Activated naive CD4-positive, alpha-beta T cell treated with Interleukin-2 at 50 U/mL for 16 hours (primary cell): Measurements from ENCODE around the gene MARCKSL1.
"Not testable (repeated sequence)": the region's sequence is repeated elsewhere in the genome, so short reads cannot be mapped to it uniquely, and the experiment has no call there.

Experiments
- DNase-seq: peaks from one replicate; pipeline ENCODE4 v3.0.0-alpha.2; 2020

Gene MARCKSL1

DNA sequence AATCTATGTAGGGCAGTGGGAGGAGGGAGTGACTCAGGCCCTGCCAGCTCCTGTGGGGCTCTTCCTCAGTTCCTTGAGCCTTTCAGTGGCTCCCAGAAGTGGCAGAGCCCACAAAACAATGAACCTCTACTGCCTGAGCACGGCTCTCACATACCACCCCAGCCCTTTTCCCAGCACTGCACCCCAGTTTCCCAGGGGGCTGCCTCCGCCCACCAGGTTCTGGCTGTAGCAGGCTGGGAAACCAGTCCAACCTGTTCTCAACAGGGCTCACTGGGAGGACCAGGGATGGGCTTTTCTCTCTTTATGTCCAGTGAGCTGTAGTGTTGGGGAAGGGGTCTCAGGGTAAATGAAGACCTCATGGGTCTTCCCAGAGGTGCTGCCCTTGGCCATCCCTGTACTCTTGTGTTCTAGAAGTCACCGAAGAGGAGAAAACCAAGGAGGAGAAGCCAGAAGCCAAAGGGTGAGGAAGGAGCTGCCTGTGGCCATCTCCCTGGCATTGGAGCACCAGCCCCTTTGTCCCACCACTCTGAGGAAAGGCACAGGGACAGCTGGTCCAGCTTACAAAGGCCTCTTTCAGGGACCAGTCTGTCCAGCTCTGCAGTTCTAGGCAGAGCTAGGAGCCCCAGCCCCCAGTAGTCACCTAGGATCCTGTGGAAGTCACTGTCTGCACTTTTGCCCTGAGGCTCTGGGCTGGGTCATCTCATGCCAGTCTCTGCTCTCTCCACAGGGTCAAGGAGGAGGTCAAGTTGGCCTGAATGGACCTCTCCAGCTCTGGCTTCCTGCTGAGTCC lies 3.5 kb downstream of the MARCKSL1 start:
- no peak for DNase-seq

DNA sequence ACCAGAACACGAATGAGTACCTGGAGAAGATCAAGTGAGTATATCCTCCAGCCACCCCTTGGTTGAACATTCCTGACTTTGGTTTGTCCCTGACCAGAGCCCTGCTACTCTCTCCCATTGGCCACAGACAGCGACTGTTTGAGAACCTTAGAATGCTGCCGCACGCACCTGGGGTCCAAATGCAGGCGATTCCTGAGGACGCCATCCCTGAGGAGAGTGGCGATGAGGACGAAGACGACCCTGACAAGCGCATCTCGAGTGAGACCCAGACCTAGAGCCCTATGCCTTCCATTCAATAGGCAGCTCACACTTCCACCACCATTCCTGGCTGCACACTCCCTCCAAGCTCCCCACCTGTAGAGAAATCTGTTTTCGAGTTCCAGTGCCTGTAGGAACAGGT lies 4.5 kb downstream of the MARCKSL1 start:
- no peak for DNase-seq

DNA sequence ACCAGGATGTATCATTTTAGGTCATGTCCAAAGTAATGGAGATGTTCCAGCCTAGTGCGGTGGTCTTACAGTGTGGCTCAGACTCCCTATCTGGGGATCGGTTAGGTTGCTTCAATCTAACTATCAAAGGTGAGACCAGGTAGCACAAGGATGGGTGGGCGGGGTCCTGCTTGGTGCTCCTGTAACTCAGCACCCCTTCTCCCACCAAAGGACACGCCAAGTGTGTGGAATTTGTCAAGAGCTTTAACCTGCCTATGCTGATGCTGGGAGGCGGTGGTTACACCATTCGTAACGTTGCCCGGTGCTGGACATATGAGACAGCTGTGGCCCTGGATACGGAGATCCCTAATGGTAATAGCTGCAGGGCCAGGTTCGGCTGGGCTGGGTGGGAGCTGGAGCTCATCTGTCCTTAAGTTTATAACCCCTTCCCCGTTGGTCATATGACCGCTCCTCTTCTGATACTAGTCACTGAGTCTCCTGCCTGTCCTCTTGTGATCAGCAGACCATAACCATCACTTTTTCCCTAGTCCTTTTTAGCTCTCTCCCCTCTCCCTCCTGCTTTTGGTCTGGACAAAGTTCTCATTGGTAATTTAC lies 5.4 kb downstream of the MARCKSL1 start:
- no peak for DNase-seq

DNA sequence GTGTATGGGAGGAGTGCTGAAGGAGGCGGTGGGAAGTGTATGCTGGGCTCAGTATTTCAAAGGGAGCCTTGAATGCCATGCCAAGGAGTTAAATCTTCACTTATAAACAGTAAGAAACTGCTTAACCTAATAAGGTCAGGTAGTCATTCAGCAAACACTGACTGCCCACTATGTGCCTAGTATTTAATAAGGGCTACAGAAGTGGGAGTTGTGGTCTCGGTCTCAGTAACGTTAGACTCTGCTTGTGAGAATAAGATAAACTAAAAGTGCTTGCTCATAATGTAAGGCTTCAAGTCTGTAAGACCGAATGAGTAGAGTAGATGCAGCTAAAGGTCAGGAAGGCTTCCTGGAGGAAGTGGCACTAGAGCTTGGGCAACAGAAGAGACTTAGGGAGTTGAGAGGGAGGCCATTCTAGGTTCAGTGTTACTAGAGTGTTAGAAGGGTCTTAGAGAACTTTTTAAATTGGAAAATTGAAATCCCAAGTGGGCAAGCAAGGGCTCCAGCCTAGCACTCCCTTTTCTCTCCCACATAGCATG lies 6.0 kb downstream of the MARCKSL1 start:
- no peak for DNase-seq

GRCh38 chr1:32327204-32327603 lies 8.8 kb downstream of the MARCKSL1 start:
- DNase-seq = no peak

GRCh38 chr1:32321712-32322291 lies 14.2 kb downstream of the MARCKSL1 start:
- peak; percentile 16 for DNase-seq

DNA sequence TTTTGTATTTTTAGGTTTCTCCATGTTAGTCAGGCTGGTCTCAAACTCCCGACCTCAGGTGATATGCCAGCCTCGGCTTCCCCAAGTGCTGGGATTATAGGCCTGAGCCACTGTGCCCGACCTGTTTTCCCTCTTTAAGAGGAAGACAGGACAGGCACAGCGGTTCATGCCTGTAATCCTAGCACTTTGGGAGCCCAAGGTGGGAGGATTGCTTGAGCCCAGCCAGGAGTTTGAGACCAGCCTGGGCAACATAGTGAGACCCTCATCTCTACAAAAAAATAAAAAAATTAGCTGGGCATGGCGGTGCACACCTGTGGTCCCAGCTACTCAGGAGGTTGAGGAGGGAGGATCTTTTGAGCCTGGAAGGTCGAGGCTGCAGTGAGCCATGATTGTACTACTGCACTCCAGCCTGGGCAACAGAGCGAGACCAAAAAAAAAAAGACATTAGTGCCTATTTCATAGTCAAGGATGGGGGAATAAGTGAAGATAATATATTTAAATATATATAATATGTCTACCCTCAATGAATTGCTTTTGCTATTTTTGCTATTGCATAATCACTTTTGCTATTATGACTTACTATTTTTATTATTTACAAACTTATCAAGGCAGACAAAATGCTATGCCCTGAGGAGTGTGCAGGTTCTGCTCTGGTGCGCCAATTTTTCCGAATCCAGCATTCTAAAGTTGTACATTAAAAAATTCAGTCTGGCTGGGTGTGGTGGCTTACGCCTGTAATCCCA lies 17.7 kb downstream of the MARCKSL1 start:
- DNase-seq = no peak

DNA sequence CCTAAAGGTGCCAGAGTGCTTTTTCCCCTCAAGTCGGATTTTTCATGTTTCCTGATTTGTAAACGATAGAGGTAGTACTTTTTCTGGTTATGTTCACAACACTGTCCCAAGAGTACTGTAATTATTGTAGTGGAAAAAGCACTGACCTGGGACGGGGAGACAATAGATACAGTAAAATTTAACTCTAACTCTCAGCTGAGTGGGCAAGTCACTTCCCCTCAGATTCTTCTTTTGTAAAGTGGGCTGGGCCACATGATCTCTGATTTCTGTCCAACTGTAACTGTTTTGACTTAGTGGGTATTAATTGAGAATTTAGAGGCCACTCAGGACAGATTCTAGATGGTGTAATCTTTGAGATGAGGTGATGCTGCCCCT lies 19.1 kb downstream of the MARCKSL1 start:
- no peak for DNase-seq

- DNase-seq = no peak
Measured at GRCh38 chr1:32311709-32312393, 24.2 kb downstream of the MARCKSL1 start.

DNA sequence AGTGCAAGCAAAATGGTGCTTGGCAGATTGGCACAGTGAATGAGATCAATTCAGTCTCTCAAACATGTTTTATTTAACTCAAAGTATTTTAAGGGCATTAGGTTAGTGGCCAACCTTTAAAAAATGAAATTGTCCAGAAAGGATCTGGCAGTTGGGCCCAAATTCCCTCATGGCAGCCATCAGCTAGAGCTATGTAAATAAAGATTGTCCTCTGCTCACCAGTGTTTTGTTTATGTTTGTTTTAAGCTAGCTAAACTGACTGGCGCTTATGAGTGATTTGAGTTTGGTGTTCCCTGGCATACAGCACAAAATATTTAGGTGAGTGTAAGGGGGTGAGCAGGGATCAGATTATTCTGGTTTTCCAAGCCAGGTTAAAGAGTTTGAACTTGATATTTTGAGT lies 26.1 kb downstream of the MARCKSL1 start:
- DNase-seq = no peak

- no peak for DNase-seq
Measured at GRCh38 chr1:32307324-32307723, 28.7 kb downstream of the MARCKSL1 start.

DNA sequence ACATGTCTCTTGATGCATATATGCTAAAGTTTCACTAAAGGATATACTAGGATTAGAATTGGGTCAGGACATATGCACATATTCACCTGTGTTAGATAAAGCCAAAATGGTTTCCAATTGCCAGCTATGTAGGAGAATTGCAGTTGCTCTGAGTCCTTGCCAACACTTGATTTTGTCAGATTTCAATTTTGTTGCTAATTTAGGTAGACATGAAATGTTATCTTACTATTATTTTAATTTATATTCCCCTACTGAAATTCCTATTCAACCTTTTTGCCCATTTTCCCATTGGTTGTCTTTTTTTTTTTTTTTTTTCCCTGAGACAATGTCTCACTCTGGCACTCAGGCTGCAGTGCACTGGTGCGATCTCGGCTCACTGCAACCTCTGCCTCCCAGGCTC lies 30.7 kb downstream of the MARCKSL1 start:
- DNase-seq = no peak

DNA sequence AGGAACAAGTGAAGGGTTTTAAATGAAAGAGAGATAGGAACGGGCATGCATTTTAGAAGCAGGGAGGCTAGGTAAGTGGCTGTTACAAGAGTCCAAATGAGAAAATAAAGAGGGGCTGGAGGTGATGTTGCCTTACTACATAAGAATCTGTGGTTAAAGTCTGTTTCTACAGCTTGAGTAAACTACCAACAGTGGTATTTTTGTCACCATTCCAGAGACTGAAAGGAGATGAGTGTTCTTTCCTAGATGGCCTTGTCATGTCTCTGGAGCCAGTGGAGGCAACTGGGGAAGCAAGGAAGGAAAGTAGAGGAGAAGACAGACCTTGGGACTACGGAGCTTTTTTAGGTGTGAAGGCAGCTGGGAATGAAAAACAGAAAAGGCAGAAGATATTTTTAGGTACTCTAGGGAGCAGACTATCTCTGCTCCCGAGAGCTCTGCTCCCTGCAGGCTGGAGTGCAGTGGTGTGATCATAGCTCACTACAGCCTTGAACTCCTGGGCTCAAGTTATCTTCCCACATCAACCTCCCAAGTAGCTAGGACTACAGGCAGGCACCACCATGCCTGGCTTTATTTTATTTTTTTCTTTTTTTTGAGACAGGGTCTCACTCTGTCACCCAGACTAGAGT lies 31.9 kb downstream of the MARCKSL1 start:
- DNase-seq = no peak

- DNase-seq = no peak
Measured at GRCh38 chr1:32303358-32303757, 32.7 kb downstream of the MARCKSL1 start.

DNA sequence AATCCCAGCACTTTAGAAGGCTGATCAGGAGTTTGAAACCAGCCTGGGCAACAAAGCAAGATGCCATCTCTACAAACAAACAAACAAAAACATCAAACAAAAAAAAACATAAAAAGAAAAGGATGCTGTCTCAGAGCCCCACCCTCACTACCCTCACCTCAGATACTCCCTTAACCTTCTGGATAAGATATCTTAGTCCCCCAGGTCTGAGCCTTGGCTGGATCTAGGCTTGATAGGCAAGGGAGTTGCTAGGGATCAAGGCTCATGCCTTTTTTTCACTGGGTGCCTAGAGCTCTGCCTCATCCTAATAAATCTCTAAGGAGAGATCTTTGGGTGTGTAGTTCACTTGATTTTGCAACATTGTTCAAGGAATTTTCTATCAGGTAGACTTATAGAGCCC lies 36.7 kb downstream of the MARCKSL1 start:
- DNase-seq = no peak

- DNase-seq = not testable (repeated sequence)
Measured at GRCh38 chr1:32298211-32298610, 37.8 kb downstream of the MARCKSL1 start.

DNA sequence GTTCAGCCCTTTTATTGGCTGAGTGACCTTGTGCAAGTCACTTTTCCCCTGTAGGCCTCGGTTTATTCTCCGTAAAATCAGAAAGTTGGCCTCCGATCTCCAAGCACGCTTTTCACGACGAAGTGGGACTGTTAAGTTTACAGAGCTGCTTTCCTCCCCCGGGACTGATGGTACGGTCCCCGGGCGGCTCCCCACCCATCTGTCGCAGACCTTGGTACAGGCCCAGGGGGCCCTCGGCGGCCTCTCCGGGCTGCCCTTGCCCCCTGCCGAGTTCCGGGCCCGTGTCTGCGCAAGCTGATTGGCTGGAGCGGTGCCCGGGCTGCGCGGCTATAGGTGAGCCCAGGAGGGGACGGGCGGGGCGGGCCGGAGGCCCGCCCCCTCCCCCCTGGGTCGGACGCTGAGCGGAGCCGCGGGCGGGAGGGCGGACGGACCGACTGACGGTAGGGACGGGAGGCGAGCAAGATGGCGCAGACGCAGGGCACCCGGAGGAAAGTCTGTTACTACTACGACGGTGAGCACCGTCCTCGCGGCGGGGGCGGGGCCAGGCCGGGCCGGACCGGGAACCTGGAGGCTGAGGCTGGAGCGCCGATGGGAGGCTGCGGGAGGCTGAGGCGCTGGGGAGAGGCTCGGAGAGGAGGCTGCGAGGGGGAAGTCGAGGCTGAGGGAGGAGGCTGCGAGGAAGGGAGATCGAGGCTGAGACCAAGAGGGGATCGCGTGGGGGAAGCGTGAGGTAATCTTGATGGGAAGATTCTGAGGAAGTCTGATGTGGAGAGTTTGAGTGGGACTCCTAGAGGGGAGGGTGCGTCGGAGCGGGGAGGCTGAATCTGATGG lies 44.1 kb downstream of the MARCKSL1 start, which contains the start of gene HDAC1:
Gene HDAC1 (plus strand): TSS at position 376 of the 831 bp plus-strand sequence. CDS start 87 bp downstream, at position 463.
- peak; percentile 98 for DNase-seq

DNA sequence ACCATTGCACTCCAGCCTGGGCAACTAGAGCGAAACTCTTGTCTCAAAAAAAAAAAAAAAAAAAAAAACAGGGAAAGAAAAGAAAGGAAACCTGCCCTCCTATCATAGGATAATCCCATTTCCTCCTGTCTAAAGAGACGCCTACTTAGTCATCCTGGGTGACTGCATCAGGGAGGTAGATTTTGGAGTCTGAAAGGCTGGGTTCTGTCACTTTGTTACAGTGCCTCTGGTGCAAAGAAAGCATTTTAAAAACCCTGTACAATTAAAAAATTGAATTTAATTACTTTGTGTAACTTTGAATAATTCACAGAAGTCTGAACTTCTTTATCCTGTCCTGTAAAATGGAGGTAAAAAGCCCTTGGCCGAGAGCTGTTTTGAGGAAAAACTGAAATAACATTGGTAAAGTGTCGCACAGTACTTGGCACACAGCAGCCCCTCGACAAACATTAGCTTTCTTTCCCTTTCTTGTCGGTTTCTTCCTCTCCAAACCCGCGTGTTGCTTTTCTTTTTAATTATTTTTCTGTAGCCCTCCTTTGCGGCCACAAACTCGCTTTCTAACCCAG lies 44.8 kb downstream of the MARCKSL1 start:
- no peak for DNase-seq

DNA sequence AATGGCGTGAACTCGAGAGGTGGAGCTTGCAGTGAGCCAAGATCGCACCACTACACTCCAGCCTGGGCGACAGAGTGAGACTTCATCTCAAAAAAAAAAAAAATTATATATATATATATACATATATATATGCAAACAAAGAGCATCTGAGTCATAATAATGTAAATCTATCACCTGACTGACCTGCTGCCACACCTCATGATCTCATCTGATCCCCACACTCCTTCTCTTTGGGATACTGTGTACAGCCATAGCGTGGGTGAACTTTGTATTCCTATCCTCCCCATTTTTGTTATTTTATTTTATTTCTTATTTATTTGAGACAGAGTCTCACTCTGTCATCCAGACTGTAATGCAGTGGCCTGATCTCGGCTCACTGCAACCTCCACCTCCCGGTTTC lies 46.8 kb downstream of the MARCKSL1 start:
- DNase-seq = no peak

DNA sequence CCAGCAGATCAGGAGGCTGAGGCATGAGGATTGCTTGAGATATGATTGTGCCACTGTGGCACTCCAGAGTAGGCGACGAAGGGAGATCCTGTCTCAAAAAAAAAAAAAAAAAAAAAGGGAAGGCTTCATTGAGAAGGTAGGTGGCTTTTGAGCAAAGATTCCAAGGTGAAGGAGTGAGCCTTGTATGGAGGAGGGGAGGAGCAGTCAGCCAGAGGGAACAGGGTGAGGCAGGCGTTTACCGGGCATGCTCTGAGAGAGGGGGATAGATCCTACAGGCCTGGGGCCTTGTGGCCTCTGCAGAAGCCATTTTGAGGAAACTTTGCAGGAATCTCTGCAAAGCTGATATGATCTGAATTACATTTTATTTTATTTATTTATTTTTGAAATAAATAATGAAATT lies 49.3 kb downstream of the MARCKSL1 start:
- no peak for DNase-seq

DNA sequence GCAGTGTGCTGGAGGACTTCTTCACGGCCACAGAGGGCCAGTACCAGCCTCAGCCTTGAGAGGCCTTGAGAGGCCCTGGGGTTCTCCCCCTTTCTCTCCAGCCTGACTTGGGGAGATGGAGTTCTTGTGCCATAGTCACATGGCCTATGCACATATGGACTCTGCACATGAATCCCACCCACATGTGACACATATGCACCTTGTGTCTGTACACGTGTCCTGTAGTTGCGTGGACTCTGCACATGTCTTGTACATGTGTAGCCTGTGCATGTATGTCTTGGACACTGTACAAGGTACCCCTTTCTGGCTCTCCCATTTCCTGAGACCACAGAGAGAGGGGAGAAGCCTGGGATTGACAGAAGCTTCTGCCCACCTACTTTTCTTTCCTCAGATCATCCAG lies 50.4 kb downstream of the MARCKSL1 start:
- DNase-seq = no peak
